ENCODE results near the gene CD79A.

Gene CD79A

DNA sequence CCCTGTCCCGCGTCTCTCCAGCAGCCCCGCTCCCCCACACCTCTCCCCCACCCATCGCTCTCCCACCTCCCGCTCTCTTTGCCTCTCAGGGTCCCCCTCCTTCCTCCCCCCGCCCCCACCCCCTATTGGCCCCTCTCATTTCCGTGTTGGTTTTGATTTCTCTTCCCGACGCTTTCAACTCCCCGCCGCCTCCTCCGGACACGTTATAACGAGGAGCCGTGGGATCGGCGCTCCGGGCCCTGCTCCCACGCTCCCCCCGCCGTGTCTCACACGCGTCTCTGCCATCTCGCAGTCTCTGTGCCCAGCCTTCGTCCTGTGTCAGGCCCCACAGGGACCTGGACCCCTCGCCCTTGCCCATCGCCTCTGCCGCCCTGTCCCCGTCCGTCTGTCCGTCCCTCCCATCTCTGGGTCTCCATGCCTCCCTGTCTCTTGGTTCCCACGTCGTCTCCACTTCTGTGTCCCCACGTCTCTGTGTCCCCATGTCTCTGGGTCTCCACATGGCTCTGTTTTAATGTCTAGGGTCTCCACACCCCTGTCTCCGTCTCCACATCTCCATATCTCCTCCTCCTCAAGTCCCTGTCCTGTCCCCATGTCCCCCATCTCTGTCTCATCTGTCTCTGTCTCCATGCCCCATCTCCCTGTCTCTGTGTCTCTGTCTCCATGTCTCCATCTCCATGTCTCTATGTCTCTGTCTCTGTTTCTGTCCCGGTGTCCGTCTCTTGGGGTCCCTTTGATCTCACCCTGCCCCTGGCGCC is 38.1 kb downstream of the CD79A start:
- DNase-seq (ENCODE audit: low spot score), result no peak
- TF ChIP-seq, protein P1, sequence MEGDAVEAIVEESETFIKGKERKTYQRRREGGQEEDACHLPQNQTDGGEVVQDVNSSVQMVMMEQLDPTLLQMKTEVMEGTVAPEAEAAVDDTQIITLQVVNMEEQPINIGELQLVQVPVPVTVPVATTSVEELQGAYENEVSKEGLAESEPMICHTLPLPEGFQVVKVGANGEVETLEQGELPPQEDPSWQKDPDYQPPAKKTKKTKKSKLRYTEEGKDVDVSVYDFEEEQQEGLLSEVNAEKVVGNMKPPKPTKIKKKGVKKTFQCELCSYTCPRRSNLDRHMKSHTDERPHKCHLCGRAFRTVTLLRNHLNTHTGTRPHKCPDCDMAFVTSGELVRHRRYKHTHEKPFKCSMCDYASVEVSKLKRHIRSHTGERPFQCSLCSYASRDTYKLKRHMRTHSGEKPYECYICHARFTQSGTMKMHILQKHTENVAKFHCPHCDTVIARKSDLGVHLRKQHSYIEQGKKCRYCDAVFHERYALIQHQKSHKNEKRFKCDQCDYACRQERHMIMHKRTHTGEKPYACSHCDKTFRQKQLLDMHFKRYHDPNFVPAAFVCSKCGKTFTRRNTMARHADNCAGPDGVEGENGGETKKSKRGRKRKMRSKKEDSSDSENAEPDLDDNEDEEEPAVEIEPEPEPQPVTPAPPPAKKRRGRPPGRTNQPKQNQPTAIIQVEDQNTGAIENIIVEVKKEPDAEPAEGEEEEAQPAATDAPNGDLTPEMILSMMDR (IDR thresholded peaks at IDR 0.05; ENCODE audit: extremely low read depth, missing control alignments), result no peak

DNA sequence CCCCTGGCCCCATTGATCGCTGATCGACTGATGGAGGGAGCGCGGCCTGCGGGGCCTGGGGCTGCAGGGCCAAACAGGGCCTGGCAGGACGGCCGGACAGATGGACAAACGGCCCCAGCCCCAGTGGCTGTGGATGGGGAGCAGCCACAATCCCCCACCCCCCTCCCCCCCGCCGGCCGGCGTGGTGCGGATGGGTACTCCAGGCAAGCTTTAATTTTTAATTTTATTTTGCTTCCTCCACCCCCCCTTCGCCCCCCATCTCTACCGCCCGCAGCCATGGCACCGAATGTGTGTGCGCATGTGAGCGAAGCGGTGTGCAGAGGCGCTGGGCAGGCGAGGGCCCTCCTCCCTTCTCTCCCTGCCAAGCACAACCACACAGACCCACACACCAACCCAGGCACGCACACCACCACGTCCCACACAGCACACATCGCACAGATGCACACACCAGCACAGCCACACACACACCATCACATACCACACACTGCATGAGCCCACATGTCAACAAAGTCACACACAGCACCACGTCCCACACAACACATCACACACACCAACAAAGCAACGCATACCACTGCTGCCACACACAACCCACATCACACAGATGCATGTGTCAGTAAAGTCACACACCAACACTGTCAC is 38.8 kb downstream of the CD79A start:
- TF ChIP-seq, protein P1 (IDR thresholded peaks at IDR 0.05; ENCODE audit: extremely low read depth, missing control alignments), result no peak
- DNase-seq (ENCODE audit: low spot score), result no peak

DNA sequence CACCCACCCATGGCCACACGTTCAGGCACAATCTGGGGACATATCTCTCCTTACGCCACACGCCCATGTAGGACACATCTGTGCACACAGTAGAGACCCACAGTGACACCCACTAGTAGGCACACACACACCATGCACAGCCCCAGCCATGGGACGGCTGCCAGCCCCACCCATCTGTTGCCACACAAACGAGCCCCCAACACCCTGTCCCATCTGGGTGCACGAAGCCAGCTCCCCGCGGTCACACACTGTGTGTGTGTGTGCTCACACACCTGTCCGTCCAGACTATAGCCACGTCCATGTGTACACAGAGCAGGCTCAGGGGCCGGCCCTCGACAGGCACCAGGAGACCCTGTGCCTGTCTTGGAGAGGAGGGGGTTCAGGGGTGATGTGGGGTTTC is 40.6 kb downstream of the CD79A start:
- DNase-seq (ENCODE audit: low spot score), result no peak
- TF ChIP-seq, protein P1 (IDR thresholded peaks at IDR 0.05; ENCODE audit: extremely low read depth, missing control alignments), result no peak

DNA sequence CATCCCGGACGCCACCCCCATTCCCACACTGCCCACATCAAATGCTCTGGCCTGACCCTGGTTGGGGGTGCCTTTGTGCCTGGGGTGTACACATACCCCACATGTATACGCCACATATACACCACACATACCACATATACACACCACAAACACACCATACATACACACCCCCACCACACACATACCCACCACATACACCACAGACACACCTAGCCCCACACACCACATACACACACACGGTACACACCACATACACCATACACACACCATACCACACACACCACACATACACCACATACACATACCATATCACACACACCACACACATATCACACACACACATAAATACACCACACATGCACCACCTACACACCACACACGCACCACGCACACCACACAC is 41.0 kb downstream of the CD79A start:
- TF ChIP-seq, protein P1 (IDR thresholded peaks at IDR 0.05; ENCODE audit: extremely low read depth, missing control alignments), result no peak
- DNase-seq (ENCODE audit: low spot score), result no peak

DNA sequence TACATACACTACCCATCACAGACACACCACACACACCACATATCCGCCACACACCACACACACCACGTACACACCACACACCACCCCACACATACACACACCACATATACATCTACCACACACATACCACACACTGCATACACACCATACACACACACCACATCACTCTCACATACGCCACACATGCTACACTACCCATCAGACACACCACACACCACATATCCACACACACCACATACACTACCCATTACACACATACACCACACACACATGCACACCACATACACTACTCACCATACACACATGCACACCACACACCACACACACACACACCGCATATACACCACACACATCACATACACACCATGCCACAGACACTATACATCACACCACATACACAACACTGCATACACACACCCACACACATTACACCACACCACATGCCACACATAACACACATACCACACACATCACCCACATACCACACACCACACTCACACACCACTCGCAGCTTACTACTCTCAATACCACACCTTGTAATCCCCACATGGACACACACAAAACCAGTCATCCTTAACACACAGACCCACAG is 41.7 kb downstream of the CD79A start:
- TF ChIP-seq, protein P1 (IDR thresholded peaks at IDR 0.05; ENCODE audit: extremely low read depth, missing control alignments), result no peak

DNA sequence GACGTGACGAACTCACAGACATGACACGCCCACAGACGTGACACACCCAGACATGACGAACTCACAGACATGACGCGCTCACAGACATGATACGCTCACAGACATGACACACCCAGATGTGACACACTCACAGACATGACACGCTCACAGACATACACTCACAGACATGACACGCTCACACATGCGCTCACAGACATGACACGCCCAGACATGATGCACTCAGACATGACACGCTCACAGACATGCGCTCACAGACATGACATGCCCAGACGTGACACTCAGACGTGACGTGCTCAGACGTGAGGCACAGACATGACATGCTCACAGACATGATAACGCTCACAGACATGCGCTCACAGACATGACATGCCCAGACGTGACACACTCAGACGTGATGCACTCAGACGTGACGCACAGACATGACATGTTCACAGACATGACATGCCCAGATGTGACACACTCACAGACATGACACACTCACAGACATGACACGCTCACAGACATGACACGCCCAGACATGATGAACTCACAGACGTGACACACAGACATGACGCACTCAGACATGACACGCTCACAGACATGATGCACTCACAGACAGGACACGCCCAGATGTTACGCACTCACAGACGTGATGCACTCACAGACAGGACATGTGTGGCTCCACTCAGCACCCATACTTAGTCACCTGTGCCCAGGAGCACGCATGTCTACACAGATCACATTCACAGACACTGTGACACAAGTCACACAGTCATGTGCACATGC is 43.1 kb downstream of the CD79A start:
- DNase-seq (ENCODE audit: low spot score), result no peak
- TF ChIP-seq, protein P1 (IDR thresholded peaks at IDR 0.05; ENCODE audit: extremely low read depth, missing control alignments), result no peak

More for the DNA sequence above, 41.7 kb downstream of the CD79A start:
- DNase-seq (ENCODE audit: low spot score), result no peak
